Endothelial cell of hepatic sinusoid (primary cell): ENCODE measurements around the gene RNF223.
"Not testable (repeated sequence)": the region's sequence is repeated elsewhere in the genome, so short reads cannot be mapped to it uniquely, and the experiment has no call there.

ENCODE experiments used
- in situ Hi-C: cut with HindIII; loops from 2 replicates; pipeline ENCODE4 v1.10.0; 2017; ENCODE audit warnings: low sequenced_read_pairs

RNF223 gene

DNA sequence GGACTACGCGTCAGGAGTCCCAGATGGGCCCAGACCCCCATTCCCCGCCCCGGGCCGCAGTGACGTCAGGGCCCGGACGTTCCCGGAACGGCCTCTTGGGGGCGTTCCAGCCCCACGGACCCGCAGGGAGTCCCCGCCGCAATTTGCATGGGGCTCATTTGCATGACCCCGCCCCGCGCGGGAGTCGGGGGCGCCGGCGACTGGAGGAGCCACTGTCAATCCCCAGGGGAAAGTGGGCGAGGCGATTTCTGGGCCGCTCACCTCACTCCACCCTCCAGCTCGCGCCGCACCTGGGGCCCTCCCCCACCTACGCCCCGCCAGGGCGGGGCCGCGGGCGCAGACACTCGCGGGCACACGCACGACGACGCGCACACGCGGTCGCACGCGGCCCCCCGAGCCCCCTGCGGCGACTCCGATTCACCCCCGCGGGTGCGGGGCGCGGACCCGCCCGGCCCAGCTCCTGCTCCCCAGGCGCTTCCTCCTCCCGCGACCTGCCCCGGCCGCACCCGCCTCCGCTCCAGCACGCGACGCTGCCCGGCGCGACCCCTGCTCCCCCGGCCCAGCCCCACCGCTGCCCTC, 41.0 kb downstream of the RNF223 start:
- in situ Hi-C loops: no loop called here

DNA sequence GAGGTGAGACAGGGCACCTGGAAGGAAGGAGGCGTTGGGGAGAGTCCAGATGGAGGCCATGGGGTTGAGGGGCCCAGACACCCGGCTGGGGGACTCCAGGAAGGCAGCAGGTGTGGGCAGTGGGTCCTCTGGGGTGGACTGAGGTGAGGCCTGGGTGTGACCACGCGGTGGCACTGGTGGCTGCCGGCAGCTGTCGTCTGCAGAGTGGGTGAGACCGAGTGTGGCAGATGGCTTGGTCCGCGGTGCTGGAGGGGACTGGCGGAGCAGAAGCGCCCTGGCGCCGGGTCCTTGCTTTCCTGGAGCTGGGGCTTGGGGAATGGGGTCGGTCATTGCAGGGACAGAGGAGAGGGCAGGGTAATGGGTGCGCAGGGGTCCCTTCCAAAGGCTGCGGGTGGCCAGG, 41.7 kb downstream of the RNF223 start:
- in situ Hi-C loops: no loop called here

DNA sequence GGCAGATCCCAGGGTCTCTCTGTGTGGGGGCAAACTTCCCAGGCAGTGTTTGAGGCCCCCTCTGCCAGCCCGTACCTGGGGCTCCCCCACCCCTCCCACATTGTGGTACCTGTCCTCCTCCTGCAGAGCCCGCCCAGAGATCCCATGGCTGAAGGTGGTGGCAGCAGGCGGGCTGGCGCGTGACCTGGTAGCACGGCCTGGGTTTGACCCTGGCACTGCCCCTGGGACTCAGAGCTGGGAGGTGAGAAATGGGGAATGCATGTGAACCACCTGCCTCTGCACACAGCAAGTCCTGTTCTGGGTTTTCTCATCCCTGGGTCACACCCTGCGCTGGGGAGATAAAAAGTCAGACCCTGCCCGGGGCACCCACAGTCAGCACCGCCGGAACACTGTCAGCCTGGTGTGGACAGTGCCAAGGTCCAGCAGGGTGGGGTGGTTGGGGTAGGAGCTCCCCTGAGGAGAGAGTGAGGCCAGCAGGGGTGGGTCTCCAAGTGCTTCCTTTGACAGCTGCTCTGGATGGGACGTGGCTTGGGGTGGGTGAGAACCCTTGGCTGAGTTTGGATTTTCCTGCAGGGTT, 42.4 kb downstream of the RNF223 start:
- in situ Hi-C loops: no loop called here

DNA sequence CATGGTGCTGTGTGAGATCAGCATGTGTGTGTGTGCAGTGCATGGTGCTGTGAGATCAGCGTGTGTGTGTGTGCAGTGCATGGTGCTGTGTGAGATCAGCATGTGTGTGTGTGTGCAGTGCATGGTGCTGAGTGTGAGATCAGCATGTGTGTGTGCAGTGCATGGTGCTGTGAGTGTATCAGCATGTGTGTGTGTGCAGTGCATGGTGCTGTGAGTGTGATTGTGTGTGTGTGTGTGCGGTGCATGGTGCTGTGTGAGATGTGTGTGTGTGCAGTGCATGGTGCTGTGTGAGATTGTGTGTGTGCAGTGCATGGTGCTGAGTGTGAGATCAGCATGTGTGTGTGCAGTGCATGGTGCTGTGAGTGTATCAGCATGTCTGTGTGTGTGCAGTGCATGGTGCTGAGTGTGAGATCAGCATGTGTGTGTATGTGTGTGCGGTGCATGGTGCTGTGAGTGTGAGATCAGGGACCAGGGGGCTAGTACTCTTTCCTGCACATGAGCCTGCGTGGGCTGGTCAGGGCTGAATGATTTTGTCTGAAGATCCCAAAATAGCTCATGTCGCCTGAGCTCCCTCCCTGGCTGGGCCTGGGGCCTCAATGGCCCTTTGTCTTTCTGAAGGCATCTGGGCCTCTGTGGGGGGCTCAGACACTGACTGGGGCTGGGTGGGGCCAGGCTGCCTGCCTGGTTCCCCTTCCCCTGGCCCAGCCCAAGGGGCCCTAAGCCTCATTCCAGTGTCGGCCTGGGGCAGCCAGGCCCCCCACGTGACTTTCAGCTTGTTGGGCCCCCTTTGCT, 43.0 kb downstream of the RNF223 start:
- in situ Hi-C loops: not testable (repeated sequence)

DNA sequence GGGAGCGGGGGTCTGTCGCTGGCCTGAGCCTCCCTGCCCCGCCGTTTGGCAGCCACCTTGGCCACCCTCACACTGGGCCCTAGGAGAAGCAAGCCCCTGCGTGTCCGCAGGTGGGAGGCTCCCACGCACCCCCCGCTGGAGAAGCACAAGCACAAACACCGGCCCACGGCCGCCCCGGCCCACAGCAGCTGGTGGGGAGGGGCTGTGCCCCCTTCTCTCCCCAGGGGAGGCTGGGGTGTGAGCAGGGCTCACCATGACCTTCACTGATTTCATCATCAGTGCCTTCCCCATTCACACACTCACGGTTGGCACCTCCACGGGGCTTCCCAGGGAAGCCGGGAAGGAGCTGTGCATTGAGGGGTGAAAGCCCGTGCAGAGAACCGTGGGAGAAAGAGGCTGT, 46.3 kb downstream of the RNF223 start:
- in situ Hi-C loops: no loop called here

DNA sequence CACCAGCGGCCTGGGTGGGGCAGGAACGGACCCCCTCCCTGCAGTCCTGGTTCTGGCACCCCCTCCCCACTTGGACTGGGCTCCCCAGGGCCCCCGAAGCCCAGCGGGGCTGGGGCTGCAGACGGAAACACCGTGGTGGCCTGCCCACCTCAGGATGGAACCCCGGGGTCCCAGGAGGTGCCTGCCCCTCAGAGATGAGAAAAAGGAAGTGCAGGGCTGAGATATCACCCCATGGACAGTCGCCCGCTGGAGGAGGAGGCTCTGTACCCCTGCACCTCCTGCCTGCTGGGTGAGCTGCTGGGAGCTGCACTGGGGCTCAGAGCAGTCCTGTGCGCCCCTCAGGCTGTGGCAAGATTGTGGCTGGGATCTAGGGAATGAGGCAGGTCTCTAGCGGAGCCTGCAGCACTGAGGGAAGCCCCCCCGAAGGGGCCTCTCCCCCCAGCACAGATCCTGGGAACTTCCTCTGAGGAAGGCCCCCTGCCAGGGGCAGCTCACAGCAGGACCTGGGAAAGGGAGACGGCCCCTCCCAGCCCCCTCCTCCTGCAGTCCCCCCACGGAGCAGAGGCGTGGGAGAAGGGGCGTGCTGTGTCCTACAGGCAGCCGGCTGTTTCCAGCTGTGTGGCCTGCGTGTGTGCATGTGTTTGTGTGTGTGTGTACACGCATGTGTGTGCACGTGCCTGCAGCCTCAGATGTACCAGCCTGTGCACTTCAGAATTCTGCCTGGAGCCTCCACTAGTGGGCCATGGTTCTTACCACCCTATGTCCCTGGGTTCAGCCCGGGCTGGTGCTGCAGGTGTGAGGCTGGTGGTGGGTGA, 47.3 kb downstream of the RNF223 start:
- in situ Hi-C loops: no loop called here

DNA sequence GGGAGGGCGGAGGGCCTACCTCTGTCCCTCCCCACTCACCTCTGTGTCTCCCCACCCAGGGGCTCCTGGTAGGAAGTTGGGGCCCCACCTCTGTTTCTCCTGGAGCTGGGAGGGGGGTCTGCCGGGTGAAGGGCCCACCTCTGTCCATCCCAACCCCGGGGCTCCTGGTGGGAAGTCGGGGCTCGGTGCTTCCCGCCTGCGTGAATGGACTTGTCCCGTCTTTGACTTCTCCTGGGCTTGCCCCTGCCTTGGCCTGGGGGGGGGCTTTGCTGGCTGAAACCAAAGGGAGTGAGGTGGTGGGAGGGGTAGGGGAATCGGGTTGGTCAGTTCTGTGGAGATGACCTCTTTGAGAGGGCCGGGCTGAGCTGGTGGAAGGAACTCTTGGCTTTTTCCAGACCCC, 48.4 kb downstream of the RNF223 start:
- in situ Hi-C loops: no loop called here

DNA sequence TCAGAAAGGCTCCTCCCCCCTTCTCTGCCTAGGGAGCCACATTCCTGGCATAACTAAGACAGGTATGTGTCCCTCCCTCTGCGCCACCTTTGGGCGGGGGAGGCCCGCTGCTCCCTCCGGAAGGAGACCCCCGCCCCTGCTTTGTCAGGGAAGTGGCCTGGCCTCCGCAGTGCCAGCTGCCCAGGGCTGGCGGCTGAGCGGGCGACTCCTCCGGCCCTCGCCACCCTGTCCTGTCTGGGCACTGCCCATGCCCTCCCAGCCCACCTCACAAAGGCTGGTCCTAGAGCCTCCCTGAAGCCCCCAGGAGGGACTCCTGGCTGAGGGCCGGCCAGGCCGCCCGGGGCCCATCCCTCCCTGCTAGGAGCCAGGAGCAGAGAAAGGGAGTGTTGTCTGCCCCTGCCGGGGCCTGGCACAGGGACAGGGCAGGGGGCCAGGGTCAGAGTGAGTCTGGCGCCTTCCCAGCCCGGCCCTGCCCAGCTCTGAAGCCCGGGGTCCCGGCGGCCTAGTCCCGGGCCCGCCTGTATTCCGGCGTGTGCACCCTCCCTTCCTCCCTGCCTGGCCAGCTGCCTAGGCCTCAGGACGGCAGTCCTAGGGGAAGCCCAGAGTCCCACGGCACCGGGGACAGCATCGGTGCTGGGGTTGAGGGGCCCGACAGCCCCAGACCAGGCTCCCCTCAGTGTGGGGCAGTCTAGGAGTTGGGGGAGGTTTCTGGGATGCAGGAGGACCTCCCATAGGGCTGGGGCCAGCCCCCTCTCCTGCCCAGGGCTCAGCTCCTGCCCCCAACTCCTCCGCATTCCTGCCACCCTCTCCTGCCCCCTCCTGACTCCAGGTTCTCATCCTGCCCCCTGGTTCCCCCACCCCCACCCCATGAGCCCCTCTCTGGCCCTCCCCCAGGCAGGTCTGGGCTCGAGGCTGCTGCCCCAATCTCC, 49.1 kb downstream of the RNF223 start:
- in situ Hi-C loops: no loop called here

DNA sequence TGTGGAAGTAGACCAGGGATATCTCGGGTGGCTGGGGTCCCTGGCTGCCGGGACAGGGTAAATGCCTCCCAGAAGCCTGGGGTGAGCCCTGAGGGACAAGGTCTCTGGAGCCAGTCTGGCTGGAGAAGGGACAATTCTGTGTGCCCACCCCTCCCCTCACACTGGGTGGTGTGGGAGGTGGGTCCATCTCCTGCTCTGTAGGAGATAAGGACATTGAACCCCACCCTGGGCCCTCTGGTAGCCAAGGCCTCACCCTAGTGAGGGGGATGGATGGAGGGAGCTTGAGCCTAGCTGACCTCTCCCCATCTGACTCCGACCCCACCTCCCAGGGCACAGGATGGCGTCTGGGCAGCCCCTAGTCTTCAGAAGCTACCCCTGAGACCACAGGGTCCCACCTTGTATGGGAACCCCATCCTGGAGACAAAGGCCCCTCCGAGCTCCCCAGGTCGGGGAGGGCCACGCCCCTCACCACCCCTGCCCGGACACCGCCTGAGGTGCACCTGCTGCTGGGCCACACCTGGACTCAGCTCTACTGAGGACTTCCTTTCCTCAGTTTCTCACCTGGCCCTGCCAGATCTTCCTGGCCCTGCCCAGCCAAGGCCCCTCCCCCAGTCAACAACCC, 49.8 kb downstream of the RNF223 start:
- in situ Hi-C loops: no loop called here

DNA sequence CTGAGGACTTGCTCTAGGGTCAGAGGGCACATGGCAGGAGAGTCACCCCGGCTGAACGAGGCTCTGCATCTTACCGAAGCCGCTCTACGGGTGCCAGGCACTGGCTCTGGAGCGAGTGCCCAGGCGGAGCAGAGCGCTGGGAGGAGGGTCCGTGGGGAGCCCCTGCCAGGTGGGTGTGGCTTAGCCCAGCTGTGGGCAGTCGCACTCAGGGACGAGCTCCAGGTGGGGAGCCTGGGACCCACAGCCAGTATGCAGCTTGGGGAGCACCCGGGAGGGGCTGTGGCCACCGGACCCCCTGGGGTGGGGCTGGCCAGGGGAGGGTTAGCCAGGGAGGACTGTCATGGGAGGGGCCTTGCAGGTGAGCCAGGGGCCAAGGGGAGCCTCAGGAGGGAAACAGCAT, 50.4 kb downstream of the RNF223 start:
- in situ Hi-C loops: no loop called here

DNA sequence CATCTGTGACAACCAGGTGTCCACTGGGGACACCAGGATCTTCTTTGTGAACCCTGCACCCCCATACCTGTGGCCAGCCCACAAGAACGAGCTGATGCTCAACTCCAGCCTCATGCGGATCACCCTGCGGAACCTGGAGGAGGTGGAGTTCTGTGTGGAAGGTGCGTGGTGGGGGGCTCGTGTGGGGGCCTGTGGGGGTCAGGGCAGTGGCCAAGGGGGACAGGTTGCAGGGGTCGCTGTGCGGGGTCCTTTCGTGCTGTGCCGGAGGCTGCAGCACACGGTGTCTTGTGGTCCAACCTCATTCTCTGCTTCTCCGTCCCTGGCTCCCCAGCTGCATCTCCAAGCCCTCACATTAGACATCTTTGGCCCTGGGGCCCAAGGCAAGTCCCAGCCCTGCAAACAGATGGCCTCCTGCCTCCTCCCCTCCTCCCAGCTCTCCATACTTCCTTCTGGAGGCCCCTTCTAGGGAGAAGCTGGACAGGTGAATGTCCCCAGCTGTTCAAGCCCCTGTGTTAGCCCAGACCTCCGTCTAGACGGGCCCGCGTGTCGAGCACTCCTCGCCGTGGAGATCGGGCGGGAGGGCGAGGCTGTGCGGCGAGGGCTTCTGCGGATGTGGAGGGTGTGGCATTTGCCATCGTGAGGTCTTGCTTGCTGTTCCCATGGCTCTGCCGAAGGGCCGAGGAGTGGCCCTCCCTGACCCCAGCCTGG, 51.6 kb downstream of the RNF223 start:
- in situ Hi-C loops: no loop called here

DNA sequence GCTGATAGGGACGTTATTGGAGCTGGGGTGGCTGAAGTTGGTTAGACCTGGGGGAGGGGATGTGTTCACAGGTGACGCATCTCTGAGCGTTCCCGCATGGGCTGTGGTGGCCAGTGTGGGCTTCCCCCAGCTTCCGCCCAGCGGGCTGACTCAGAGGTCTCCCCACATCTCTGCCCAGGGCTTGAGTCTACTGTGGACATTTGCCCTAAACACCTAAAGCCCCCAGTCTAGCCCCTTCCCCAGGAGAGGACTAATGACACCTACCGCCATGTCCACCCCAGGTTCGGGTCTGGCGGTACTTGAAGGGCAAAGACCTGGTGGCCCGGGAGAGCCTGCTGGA, 52.2 kb downstream of the RNF223 start:
- in situ Hi-C loops: no loop called here

DNA sequence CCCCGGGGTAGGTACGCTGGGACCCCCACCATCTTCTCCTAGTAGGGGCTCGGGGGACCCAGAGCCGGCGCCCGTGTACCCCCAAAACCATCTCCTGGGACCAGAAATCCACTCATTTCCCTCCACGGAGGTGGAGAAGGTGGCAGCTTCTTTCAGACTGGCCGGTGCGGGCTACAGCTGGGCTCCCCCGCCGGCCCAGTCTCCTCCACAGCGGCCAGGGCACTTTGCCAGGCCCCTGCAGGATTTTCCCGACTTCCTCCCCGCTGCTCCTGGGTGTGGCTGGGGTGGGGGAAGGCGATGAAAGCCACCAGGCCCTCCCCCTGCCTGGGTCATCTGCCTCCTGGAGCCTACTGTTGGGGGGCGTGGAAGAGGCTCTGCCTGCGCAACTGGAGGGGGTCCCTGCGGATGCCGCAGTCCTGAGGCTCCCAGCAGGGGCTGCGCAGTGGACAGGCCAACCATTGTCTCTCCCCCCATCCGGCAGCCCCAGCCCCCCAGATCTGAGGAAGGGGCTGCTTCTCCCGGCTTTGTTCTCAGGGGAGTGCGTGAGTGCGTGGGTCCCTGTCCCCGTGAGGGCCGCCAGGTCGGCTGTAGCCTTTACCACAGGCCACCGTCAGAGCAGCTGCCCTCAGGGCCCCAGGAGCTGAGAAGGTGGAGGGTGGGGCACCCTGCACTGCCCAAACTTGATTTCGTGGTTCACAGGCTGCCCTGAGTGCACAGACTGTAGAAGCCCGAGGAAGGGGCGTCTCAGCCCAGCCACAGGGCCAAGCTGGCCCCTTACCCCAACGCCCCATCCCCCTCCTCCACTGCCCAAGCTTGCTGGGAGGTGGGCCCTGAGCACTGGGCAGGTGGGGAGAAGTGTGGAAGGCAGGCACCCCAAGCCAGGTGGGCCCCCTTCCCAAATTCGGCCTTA, 52.8 kb downstream of the RNF223 start:
- in situ Hi-C loops: no loop called here
